HepG2 (cell line): ENCODE results near the gene LNPK. TPM values are rescaled to one million over a fixed set of nuclear protein-coding genes. Genes with fewer than 3 reads are reported as not detected.

Source experiments
- CBX1 ChIP-seq: IDR thresholded peaks from one replicate; pipeline ENCODE4 v1.6.1; 2016; ENCODE audit warnings: antibody characterized with exemption, low read depth
- CTCF ChIP-seq: sonication (generic); formaldehyde crosslinking; IDR thresholded peaks from 2 replicates; pipeline ENCODE4 v1.5.0; 2020; ENCODE audit warnings: mild to moderate bottlenecking, missing genetic modification reagents, moderate library complexity
- FOXP4 ChIP-seq: sonication (generic); formaldehyde crosslinking; IDR thresholded peaks from 2 replicates; pipeline ENCODE4 v1.4.0; 2020; ENCODE audit warnings: missing genetic modification reagents
- HMG20B ChIP-seq: conservative IDR thresholded peaks from 2 replicates; pipeline ENCODE4 v1.6.1; 2016; ENCODE audit warnings: missing genetic modification reagents, missing compliant biosample characterization
- LCORL ChIP-seq, 2 experiments: fragments of 450-650 bp in 1 of 2; sonication (generic) in 1 of 2; formaldehyde crosslinking in 1 of 2; IDR thresholded peaks; 2 replicates each; pipeline versions ENCODE4 v1.5.0 to v1.6.1; 2017 to 2020; ENCODE audit warnings: antibody characterized with exemption in 1 of 2, missing genetic modification reagents in 1 of 2
- MEF2D ChIP-seq: sonication (generic); formaldehyde crosslinking; IDR thresholded peaks from 2 replicates; pipeline ENCODE4 v1.5.1; 2020; ENCODE audit warnings: mild to moderate bottlenecking, missing genetic modification reagents
- NCOA1 ChIP-seq: sonication (generic); formaldehyde crosslinking; IDR thresholded peaks from 2 replicates; pipeline ENCODE4 v1.9.0; 2021; ENCODE audit warnings: missing genetic modification reagents
- TOE1 ChIP-seq: sonication (generic); formaldehyde crosslinking; IDR thresholded peaks from 2 replicates; pipeline ENCODE4 v1.4.0; 2020; ENCODE audit warnings: mild to moderate bottlenecking, missing genetic modification reagents
- ZNF10 ChIP-seq: sonication (generic); formaldehyde crosslinking; IDR thresholded peaks from 2 replicates; pipeline ENCODE4 v1.4.0; 2020; ENCODE audit warnings: mild to moderate bottlenecking, low read depth, missing genetic modification reagents, borderline replicate concordance
- ZNF318 ChIP-seq: sonication (generic); formaldehyde crosslinking; IDR thresholded peaks from 2 replicates; pipeline ENCODE4 v1.4.0; 2020; ENCODE audit warnings: mild to moderate bottlenecking, missing genetic modification reagents
- polyA plus RNA-seq, 8 experiments: library from polyadenylated mRNA; depleted of rRNA in 3 of 8; stranded (reverse) in 7 of 8; unstranded in 1 of 8; fragments of >200 nt; fragmentation: Illumina TruSeq in 4 of 8; extraction: Trizol in 4 of 8; gene quantifications; 2 replicates each; pipeline versions ENCODE4 v1.2.1 to v1.2.3, GENCODE V29; 2011 to 2016; ENCODE audit warnings: low read depth in 4 of 8, missing spikeins in 1 of 8, mixed read lengths in 1 of 8; ENCODE audit not compliant: insufficient read depth in 1 of 8
- total RNA-seq, 5 experiments: library from RNA; depleted of rRNA; stranded (reverse); fragments of >200 nt; fragmentation: Illumina TruSeq; extraction: Trizol; gene quantifications; 2 replicates each; pipeline ENCODE4 v1.2.3, GENCODE V29; 2016; ENCODE audit warnings: low read depth in 1 of 5
- TF ChIP-seq, protein P1 (sequence below): IDR thresholded peaks from 2 replicates; pipeline ENCODE4 v1.6.1; 2012; ENCODE audit warnings: low read depth, low read length, improper control_type of control experiment
- TF ChIP-seq, protein P2 (sequence below): sonication (generic); formaldehyde crosslinking; IDR thresholded peaks from 2 replicates; pipeline ENCODE4 v1.8.1; 2023; ENCODE audit warnings: mild to moderate bottlenecking, inconsistent platforms, moderate library complexity, missing genetic modification reagents, borderline replicate concordance

Gene LNPK
- total and polyA plus RNA-seq, 2 of the 13 experiments (the other 11 are each of a cell fraction or from before 2014, with no cell fraction given), result 25.4 to 26.1 TPM

DNA sequence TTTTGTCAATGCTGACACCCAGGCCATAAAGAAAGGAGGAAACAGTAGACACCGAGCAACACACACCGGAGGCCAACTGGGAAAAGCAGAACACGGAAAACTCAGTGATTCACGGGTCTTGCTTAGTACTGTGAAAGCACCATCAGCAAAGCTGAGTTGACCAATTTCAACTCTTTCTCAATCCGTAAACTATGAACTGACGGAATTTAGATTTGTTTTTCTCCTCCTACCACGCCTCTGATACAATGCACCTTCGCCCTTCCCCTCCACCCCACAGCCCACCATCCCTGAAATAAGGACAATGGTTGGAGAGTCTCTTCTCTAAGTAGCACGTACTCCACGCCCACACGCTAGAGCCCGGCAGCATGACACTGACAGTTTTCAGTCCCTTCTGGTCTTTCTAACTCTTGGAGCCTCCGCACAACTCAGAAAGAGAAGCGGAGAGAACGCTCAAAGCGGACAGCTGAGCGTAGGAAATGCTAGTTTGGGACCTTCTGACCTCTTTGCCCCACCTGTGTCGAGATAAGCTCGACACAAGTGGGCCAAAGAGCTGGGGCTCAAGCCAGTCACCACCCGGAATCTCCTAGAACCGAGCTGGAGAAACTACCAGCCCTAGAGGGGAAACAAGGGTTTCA lies 669 bp downstream of the LNPK start (continued):
- 0 out of 2 replicates have a peak, but pooled peaks have one; percentile 15 for TF ChIP-seq TOE1 (CRISPR knock-in tag)
- TF ChIP-seq ZNF10 (CRISPR knock-in tag), result no peak
- no peak for TF ChIP-seq HMG20B
- TF ChIP-seq, protein P1, sequence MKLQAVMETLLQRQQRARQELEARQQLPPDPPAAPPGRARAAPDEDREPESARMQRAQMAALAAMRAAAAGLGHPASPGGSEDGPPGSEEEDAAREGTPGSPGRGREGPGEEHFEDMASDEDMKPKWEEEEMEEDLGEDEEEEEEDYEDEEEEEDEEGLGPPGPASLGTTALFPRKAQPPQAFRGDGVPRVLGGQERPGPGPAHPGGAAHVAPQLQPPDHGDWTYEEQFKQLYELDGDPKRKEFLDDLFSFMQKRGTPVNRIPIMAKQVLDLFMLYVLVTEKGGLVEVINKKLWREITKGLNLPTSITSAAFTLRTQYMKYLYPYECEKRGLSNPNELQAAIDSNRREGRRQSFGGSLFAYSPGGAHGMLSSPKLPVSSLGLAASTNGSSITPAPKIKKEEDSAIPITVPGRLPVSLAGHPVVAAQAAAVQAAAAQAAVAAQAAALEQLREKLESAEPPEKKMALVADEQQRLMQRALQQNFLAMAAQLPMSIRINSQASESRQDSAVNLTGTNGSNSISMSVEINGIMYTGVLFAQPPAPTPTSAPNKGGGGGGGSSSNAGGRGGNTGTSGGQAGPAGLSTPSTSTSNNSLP, result 0 out of 2 replicates have a peak, but pooled peaks have one; percentile 34
- TF ChIP-seq CTCF, result no peak
- peak; percentile 54; the same call in 1 of the 2 replicates for TF ChIP-seq ZNF318
- TF ChIP-seq CBX1, result peak; percentile 13
- 0 out of 2 replicates have a peak, but pooled peaks have one; percentile 14 for TF ChIP-seq MEF2D (CRISPR knock-in tag)
- TF ChIP-seq, protein P2, sequence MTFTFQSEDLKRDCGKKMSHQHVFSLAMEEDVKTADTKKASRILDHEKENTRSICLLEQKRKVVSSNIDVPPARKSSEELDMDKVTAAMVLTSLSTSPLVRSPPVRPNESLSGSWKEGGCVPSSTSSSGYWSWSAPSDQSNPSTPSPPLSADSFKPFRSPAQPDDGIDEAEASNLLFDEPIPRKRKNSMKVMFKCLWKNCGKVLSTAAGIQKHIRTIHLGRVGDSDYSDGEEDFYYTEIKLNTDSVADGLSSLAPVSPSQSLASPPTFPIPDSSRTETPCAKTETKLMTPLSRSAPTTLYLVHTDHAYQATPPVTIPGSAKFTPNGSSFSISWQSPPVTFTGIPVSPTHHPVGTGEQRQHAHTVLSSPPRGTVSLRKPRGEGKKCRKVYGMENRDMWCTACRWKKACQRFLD (CRISPR knock-in tag), result no peak
- TF ChIP-seq LCORL (IDR thresholded peaks at IDR 0.05), result no peak
- no peak; the same call in 1 of the 2 replicates for TF ChIP-seq LCORL (CRISPR knock-in tag; IDR thresholded peaks at IDR 0.05)
- TF ChIP-seq NCOA1, result 0 out of 2 replicates have a peak, but pooled peaks have one; percentile 42
- peak; percentile 63 for TF ChIP-seq FOXP4 (CRISPR knock-in tag)
